ENCODE results near the gene TUBB2A.

DNA sequence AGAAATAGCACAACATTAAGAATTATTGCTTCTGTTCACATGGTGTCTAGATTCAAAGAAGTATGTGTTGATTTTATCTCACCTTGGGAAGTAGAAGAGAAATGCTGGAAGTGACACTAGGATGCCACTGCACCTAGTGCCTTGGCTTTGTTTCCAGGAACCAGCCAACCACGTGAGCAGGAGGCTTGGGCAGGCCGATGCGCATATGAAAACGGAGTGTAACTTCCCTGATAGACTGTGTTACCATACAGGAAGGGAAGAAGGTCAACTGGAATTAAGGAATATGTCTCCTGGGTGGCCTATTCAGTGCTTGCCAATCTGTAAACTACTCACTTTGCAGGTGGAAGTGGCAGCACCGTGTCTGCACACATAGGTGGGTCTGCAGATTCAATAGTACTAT lies 42.0 kb upstream of the TUBB2A start:
- TF ChIP-seq, protein P1, sequence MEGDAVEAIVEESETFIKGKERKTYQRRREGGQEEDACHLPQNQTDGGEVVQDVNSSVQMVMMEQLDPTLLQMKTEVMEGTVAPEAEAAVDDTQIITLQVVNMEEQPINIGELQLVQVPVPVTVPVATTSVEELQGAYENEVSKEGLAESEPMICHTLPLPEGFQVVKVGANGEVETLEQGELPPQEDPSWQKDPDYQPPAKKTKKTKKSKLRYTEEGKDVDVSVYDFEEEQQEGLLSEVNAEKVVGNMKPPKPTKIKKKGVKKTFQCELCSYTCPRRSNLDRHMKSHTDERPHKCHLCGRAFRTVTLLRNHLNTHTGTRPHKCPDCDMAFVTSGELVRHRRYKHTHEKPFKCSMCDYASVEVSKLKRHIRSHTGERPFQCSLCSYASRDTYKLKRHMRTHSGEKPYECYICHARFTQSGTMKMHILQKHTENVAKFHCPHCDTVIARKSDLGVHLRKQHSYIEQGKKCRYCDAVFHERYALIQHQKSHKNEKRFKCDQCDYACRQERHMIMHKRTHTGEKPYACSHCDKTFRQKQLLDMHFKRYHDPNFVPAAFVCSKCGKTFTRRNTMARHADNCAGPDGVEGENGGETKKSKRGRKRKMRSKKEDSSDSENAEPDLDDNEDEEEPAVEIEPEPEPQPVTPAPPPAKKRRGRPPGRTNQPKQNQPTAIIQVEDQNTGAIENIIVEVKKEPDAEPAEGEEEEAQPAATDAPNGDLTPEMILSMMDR (IDR thresholded peaks at IDR 0.05), result no peak
- no peak for TF ChIP-seq POLR2A (IDR thresholded peaks at IDR 0.05)
